GM12878 (cell line): ENCODE results near the gene SVBP.

Source experiments
- BMI1 ChIP-seq: fragments of 450-650 bp; IDR thresholded peaks from 2 replicates; pipeline ENCODE4 v1.6.1; 2016; ENCODE audit warnings: mild to moderate bottlenecking, moderate library complexity, borderline replicate concordance
- CHD1 ChIP-seq: IDR thresholded peaks from 2 replicates; pipeline ENCODE4 v1.6.1; 2012; ENCODE audit warnings: low read depth, low read length, improper control_type of control experiment
- EP300 ChIP-seq, 2 experiments: fragments of 150-350 bp in 1 of 2; IDR thresholded peaks; 2 replicates each; pipeline ENCODE4 v1.6.1; 2011 to 2012; ENCODE audit warnings: low read depth in 2 of 2, low read length in 2 of 2, borderline replicate concordance in 1 of 2, improper control_type of control experiment in 1 of 2, inconsistent platforms in 1 of 2; ENCODE audit not compliant: control insufficient read depth in 1 of 2
- GABPA ChIP-seq: IDR thresholded peaks from 2 replicates; pipeline ENCODE4 v1.6.1; 2014; ENCODE audit warnings: antibody characterized with exemption, low read depth, mild to moderate bottlenecking, inconsistent platforms
- POLR2A ChIP-seq: IDR thresholded peaks from 2 replicates; pipeline ENCODE4 v1.6.1; 2011; ENCODE audit warnings: low read depth, mild to moderate bottlenecking, low read length
- POLR2AphosphoS5 ChIP-seq: IDR thresholded peaks from 2 replicates; pipeline ENCODE4 v1.6.1; 2011; ENCODE audit warnings: mild to moderate bottlenecking, low read length, inconsistent platforms
- RELA ChIP-seq: fragments of 450-650 bp; IDR thresholded peaks from 2 replicates; pipeline ENCODE4 v1.8.0; 2014; ENCODE audit warnings: borderline replicate concordance; ENCODE audit not compliant: partially characterized antibody
- TF ChIP-seq, protein P1 (sequence below), 3 experiments: IDR thresholded peaks in 2 of 3; conservative IDR thresholded peaks in 1 of 3; 2 replicates each; pipeline ENCODE4 v1.5.1; 2011; ENCODE audit warnings: low read depth in 3 of 3, low read length in 3 of 3, mild to moderate bottlenecking in 3 of 3, control low read depth in 2 of 3, moderate library complexity in 2 of 3, inconsistent platforms in 1 of 3, mixed read lengths in 1 of 3; ENCODE audit not compliant: control insufficient read depth in 2 of 3, insufficient read depth in 1 of 3; ENCODE audit errors: extremely low read depth in 1 of 3
- TF ChIP-seq, protein P2 (sequence below): fragments of 450-650 bp; formaldehyde crosslinking; IDR thresholded peaks from 2 replicates; pipeline ENCODE4 v1.4.0; 2020; ENCODE audit warnings: mild to moderate bottlenecking, moderate library complexity

DNA sequence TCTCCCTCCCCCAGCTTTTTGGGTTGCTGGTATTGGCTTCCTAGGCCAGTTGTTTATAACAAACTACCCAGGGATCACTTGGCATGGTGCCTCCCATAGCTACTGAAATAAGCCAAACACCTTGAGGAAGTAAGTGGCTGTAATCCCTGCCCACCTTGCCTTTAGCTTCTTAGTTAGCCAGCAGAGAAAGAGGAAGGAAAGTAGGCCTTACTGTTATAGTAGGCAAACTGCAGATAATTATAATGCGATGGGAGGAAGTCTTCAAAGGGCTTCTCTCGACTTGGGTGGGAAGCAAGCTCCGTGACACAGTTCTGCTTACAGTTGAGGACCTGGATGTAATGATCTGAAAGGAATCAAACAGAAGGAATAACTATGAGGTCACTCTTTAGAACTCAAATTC is 58.6 kb downstream of the SVBP start:
- TF ChIP-seq POLR2AphosphoS5 (no peak), POLR2A (no peak), GABPA (no peak), CHD1 (no peak), BMI1 (no peak), RELA (no peak), EP300 (IDR thresholded peaks at IDR 0.05; ENCODE audit: borderline replicate concordance in 1 of 2, control insufficient read depth in 1 of 2, low read depth in 2 of 2, low read length in 2 of 2) (no peak)
- TF ChIP-seq, protein P1, sequence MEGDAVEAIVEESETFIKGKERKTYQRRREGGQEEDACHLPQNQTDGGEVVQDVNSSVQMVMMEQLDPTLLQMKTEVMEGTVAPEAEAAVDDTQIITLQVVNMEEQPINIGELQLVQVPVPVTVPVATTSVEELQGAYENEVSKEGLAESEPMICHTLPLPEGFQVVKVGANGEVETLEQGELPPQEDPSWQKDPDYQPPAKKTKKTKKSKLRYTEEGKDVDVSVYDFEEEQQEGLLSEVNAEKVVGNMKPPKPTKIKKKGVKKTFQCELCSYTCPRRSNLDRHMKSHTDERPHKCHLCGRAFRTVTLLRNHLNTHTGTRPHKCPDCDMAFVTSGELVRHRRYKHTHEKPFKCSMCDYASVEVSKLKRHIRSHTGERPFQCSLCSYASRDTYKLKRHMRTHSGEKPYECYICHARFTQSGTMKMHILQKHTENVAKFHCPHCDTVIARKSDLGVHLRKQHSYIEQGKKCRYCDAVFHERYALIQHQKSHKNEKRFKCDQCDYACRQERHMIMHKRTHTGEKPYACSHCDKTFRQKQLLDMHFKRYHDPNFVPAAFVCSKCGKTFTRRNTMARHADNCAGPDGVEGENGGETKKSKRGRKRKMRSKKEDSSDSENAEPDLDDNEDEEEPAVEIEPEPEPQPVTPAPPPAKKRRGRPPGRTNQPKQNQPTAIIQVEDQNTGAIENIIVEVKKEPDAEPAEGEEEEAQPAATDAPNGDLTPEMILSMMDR (IDR thresholded peaks at IDR 0.05 in 2 of 3, conservative IDR thresholded peaks at IDR 0.05 in 1 of 3; ENCODE audit: control insufficient read depth in 2 of 3, extremely low read depth in 1 of 3, insufficient read depth in 1 of 3, low read depth in 3 of 3, low read length in 3 of 3), result no peak
- TF ChIP-seq, protein P2, sequence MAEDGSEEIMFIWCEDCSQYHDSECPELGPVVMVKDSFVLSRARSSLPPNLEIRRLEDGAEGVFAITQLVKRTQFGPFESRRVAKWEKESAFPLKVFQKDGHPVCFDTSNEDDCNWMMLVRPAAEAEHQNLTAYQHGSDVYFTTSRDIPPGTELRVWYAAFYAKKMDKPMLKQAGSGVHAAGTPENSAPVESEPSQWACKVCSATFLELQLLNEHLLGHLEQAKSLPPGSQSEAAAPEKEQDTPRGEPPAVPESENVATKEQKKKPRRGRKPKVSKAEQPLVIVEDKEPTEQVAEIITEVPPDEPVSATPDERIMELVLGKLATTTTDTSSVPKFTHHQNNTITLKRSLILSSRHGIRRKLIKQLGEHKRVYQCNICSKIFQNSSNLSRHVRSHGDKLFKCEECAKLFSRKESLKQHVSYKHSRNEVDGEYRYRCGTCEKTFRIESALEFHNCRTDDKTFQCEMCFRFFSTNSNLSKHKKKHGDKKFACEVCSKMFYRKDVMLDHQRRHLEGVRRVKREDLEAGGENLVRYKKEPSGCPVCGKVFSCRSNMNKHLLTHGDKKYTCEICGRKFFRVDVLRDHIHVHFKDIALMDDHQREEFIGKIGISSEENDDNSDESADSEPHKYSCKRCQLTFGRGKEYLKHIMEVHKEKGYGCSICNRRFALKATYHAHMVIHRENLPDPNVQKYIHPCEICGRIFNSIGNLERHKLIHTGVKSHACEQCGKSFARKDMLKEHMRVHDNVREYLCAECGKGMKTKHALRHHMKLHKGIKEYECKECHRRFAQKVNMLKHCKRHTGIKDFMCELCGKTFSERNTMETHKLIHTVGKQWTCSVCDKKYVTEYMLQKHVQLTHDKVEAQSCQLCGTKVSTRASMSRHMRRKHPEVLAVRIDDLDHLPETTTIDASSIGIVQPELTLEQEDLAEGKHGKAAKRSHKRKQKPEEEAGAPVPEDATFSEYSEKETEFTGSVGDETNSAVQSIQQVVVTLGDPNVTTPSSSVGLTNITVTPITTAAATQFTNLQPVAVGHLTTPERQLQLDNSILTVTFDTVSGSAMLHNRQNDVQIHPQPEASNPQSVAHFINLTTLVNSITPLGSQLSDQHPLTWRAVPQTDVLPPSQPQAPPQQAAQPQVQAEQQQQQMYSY (CRISPR knock-in tag), result no peak
